Islet of Langerhans (tissue), 1 donor: ENCODE data around the gene GLYATL1.

ENCODE experiments used
- FAIRE-seq: peaks from one replicate; lab custom pipeline; 2011; peaks lifted over from hg19 to GRCh38; lab: Jason Lieb, UNC

The GLYATL1 gene

DNA sequence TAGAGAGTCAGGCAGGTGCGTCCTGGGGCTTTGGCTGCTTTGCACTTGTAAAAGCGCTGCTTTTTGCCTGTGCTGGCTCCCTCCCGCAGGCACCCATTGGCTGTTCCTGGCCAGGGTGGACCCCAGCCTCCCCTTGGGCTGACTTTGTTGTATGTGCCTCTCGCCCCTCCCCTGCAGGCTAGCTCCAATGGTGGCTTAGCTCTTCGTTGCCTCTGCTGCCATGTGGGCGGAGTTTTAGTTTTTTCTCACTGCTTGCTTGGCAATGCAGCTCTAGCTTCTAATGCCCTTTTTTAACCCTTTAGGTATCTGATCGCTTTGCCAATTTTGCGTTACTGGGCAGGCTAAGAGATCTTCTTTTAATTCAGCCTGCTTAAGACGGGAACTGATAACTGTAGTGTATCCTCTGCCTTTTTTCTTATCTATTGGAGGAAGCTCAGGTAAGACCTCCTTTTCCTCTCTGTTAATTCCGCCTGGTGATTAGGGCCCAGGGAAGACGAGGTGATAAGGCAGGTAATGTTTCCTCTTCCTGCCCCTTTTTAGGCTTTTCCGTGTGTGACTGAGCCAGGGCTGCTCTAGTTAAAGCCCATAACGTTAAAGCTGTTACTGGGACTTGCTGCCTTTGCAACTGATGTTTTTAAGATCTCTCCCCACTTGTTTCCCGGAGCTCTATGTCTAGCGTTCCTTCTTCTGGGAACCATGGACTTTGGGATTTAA lies 11.7 kb upstream of the GLYATL1 start:
- no peak for FAIRE-seq

DNA sequence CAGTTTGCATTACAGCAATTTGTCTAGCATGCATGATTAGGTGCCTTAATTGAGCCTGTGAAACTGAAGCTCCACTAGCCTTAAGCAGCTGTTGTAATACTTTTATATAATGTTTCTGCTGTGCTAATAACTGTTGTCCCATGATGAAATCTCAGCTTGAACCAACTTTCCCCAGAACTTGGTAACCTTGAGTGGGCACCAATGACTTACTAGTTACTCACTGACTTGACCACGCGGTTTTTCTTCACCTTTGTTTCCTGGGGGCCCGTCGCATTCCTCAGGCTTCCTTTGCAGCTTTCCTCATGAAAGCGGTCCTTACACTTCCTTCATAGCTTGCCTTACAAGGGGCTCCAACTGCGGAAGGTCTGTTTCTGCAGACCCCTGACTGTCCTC lies 11.2 kb upstream of the GLYATL1 start:
- no peak for FAIRE-seq

DNA sequence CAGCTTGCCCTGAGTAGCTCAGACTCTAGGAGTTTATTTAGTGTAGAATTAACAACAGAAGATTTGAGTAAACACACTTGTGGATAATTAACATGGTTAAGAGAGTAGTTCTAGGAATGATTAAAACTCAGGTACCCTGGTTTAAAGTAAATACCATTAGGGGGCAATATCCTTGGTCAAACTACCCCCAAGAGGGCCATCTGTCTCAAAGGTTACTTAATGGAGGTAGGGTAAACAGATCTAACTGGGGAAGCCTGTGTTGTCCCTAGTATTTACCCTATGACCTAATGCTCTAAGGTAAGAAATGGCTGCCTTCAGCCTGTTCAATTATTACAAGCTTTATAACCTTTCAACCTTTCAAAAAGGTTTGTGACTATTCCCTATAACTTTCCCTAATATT lies 10.6 kb upstream of the GLYATL1 start:
- no peak for FAIRE-seq

DNA sequence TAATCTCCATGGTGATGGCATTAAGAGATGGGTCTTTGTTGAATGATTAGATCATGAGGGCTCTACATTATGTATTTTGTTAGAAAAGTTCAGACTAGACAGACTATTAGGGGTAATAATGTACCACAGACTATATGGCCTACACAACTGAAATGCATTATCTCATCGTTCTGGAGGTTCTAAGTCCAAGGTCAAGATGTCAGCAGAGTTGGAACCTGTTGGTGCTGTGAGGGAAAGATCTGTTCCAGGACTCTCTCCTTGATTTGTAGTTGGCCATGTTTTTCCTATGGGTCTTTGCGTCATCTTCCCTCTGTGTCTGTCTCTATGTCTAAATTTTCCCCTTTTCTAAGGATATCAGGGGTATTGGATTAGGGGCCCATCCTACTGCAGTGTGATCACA lies 8.4 kb upstream of the GLYATL1 start:
- FAIRE-seq: no peak

DNA sequence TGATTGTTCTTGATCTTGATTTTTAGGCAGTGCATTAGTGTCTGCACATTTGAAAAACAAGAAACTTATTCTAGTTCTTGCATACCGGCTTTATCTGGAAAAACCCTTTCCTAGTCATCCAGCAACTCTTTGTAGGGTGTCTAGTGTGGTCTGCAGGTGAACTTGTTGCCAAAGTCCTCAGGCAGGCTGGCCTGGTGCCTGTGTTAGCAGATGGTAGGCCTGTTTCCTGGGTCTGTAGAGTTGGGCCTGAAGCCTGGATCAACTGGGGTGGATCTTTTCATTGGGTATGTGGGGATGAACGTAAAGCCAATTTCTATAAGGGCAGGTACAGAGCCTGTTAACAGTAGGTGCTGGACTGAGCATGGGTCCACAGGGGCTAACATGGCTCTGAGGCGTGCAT lies 5.6 kb upstream of the GLYATL1 start:
- no peak for FAIRE-seq

DNA sequence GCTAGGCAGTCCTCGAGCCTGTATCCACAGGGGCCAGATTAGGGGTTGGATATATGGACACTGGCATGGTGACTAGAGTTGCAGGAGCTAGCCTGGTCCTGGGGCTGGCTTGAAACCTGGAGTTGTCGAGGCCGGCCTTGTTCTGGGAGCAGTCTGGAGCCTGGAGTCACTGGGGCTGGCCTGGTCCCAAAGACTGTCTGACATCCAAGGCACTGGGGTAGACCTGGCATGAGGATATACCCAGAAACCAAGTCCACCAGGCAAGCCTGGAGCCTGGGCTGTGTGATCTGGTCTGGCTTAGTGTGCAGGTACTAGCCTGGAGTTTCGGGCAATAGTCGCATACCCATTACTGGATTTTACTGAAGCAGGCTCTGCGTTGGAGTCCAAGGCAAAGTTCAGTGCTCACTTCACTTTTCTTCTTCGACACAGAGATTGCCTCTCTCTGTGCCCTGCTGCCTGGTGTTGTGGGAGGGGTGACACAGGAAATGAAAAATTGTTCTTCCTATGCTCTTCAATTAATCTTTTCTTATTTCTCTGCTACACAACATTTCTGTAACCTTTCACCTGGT lies 4.3 kb upstream of the GLYATL1 start:
- FAIRE-seq: no peak

DNA sequence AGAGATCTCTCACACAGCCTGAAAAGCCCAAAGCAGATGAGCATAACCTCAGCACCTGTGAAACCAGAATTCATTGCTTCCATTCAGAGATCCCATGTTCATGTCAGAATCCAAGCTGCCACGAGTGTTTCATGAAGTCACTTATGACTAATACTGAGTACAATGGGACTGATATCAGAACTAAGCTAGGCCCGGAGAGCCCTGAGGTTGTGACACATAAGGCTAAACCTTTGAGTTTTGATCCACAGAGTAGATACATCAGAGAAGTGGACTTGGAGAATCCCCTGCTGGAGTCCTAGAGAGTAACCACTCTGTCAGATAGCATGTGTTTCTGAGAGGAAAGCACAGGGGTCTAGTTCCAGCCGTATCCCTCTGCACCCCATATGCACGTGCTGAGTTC lies 890 bp upstream of the GLYATL1 start:
- no peak for FAIRE-seq

DNA sequence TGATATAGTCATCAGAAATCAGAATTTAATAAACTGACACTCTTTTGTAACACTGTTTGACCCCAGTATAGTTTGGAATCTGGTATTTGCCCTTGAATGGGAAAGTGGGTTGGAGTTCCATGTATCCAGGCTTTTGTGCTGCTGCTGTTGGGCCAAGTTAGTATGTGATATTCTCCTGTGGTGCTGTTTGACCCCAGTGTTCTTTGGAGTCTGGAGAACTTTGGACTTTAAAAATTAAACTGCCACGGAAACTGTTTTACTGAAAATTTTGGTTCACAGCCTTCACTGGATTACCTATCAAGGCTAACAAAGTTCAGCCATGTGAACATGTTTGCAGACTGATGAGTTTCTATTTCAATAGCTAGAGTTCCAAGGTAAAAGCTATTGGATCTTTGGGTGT lies 740 bp downstream of the GLYATL1 start:
- no peak for FAIRE-seq

DNA sequence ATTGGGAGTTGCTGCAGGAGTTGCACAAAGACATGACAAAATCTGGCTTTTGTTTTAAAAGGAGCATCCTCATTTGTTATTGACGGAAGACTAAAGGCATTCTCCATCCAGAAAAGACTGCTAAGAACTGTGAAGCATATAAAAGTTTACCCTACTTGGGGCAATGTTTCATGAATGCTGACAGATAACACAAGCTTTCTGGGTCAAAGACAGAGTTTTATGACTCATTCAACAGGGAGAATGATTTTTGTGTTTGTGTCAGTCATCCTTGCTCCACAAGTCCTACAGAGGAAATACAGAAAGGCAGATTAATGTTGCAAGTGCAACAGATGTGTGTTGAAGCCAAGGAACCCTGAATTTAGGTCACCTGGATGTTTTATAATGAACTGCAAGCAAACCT lies 2.5 kb downstream of the GLYATL1 start:
- FAIRE-seq: no peak

DNA sequence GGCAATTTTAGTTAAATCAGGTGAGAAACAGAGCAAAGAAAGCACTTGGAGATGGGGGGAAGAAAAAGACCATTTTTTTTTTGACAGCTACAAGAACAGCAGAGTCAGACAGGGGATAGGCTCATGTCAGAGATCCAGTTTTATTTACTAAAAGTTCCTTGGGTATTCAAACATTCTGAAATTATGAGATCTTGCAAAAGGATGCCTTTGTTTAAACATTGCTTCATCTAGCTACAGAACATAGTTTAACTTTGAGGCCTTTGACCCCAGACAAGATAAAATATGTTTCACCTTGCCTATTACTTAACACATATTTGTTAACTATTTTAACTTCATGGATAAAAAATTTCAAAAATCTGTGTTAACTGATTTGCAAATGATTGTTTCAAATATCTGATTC lies 6.4 kb downstream of the GLYATL1 start:
- FAIRE-seq: no peak

DNA sequence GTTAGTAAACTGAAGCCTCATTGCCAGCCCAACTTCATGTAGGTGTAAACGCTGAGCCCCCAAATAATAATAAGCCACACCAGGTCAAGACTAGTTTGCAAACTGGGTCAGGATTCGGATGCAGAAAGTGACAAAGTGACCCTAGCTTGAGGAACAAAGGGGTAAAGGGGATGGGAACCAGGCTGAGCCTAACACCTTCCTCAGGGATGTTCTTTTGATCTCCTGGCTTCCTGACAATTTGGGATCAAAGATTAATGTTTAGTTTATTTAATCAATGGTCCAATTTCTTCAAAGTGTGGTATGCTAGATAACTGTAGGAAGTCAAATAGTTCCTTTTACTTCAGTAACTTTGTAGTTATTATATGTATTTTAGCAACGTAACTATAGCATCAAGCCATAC lies 9.9 kb downstream of the GLYATL1 start:
- FAIRE-seq: no peak

DNA sequence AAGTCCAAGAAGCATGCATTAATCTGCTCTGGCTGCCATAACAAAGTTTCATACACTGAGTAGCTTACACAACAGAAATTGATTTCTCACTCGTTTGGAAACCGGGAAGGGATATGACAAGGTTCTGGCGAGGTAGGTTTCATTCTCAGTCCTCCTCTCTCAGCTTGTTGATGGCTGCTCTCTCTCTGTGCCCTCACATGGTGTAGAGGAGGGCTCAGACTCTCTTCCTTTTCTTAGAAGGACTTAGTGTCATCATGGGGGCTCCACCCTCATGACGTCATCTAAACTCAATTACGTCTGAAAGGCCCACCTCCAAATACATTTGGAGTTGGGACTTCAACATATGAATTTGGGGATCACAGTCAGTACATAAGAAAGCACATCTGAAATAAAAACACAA lies 18.6 kb downstream of the GLYATL1 start:
- no peak for FAIRE-seq

DNA sequence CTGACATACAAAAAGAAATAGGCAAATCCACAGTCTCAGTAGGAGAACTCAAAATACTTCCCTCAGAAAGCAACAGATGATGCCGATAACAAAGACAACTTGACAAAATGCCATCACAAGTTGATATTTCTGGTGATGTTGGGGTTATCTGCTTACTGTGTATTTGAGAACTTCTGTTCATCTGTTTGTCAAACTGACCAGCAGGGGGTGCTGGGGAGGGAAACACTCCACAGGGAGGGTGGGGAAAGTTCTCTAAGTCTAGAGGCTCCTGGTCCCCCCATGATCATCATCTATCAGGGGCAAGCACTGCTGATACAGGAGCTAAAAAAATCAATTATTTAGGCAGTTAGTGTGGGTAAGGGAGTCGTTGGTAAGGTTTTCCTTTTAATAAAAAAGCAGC lies 19.2 kb downstream of the GLYATL1 start:
- FAIRE-seq: no peak

DNA sequence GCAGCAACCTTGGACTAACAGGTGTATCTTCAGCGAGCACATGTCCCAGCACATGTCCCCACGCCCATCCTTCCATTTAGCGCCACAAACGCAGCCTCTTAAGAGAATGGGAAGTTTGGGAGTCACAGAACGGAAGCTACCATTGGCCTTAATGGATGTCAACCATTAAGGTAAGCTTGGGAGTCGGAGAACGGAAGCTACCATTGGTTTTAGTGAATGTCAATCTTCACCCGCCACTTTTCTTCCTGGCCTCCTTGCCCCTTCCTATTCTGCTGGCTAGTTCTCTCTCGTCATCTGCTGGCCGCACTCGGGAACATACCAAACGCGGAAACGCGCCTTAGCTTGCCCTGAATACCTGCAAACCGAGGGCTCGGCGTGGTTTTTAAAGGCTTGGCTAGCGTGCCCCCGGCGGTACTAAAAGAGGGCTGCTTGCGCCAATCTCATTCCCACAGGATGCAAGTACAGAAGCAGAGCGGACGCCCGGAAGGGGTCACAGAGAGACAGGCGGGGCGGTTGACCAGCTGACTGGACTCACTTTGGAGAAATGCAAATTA lies 24.3 kb downstream of the GLYATL1 start:
- FAIRE-seq: no peak

DNA sequence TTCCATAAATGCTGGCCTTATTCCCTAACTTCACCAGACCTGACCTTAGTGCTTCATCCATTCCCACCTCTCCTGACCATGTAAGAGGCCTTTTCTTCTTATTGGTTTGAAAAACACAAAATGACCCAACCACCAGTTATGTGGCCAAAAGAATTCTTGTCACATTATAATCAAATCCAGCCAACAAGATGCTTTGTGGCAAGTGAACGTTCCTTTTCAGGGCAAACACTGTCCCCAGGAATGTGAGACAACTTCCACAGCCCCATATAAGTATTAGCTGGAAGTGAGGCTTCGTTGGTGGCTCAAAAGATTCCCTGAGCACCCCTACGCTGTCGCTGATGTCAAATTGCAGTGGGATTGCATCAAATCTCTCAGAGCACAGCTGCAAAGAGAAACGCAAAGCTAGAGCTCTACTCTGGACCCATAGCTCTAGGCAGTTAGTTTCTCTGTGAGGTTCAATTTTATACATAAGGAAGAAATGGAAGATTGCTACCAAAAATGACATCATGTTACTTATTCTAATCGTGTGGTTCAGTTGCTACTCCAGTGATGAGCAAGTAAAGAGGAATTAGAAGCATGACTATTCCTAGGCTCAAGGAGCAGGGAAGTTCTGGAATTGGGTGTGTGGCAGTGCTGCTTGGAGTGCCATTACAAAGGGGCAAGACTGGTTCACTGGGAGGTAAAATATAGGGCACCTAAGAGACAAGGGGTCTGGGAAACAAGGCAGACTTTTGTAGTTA lies 26.1 kb downstream of the GLYATL1 start:
- no peak for FAIRE-seq

DNA sequence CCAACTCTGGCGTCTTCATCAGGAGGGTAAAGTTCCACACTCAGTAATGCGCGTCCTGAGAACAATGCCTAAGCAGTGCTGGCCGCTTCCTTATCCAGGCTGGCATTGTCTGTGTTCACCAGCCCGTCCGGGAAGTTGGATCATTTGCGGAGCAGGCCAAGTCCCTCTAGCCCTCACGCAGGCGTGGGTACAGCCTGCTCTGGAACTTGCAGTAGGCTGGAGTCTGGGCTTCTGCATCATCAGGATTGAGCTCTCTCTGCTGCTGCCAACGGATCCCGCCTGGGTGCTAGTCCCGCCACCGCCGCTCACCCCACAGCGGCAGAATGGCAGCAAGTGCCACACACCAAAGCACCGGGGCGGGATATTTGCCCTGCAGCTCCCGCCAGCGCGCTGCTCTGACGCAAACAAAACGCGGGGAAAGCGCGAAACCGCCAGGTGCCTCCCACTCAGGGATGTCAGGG lies 29.0 kb downstream of the GLYATL1 start:
- FAIRE-seq: no peak

DNA sequence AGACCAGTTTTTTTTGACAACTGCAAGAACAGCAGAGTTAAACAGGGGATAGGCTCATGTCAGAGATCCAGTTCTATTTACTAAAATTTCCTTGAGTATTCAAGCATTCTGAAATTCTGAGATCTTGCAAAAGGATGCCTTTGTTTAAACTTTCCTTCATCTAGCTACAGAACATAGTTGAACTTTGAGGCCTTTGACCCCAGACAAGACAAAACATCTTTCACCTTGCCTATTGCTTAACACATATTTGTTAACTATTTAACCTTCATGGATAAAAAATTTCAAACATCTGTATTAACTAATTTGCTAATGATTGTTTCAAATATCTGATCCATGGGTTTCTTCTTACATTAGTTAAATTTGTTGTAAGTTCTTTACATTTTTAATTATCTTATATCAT lies 38.2 kb downstream of the GLYATL1 start:
- no peak for FAIRE-seq

DNA sequence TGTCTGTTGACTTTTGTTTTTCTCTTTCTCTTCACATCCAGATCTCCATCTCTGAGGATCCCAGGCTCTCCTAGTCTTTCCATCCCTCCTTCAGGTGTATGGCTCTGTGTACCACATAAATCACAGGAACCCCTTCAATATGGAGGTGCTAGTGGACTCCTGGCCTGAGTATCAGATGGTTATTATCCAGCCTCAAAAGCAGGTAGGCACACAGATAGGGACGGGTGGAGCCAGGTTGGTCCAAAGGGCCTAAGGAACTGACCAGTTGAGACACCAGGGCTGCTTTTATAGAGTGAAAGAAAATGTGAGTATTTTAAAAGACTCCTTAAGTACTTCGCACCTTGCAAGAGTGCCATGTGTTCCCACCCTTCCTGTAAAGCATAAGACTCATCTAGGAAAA lies 39.9 kb downstream of the GLYATL1 start:
- FAIRE-seq: no peak

DNA sequence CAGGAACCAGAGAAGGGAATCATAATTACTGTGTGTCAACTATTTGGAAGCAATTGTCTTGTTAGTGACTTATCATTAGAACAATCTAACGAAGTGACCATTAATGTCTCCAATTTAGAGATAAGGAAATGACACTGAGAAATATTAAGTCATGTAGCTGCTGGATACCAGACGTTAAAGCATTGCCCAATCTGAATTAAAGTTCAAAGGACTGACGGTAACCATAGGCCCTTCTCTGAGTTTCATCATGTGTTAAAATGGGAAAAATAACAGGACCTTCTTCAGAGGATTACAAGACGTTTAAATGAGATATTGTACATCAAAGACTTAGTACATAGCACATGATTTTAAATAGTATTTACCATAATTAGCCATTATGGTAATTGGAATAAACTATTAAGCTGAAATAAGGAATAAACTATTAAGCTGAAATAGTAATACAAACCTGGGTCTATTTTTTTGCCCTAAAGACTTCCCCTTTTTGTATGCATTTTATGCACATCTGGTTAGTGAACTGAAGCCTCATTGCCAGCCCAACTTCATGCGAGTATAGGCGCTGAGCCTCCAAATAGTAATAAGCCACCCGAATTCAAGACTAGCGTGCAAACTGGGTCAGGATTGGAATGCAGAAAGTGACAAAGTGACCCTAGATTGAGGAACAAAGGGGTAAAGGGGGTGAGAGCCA lies 41.0 kb downstream of the GLYATL1 start:
- FAIRE-seq: no peak

DNA sequence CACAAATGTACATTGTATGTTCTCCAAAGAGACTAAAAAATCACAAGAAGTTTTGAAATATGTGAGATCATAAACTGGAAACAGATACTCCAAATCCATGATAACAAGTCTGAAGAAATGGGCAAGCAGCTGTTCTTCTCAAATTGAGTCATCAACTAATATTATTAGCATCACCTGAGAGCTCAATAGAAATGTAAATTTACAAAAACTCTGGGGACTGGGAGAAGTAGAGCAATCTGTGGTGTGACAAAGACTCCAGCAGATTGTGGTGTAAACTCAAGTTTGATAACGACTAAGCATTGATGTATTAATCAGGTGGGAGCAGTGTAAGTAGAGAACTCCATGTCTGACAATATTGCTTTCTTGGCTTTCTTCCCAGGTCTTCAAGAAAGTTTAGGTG lies 53.2 kb downstream of the GLYATL1 start:
- no peak for FAIRE-seq

DNA sequence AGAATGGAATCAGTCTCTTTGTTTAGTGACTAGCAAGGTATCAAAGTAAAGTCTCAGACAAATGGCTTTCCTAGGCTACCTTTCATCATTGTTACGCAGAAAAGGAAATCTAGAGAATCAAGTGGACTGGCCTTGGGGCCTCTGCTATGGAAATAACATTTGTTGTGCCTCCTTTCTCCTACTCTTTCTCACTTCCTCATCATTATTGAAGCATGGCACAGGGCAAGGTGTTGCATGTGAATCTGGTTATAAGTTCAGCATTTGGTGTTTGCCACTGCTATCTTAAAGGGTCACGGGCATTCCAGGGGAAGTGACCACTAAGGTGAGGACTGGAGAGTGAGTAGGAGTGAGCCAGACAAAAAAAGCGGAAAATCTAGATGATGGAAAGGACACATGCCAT lies 54.9 kb downstream of the GLYATL1 start:
- no peak for FAIRE-seq

DNA sequence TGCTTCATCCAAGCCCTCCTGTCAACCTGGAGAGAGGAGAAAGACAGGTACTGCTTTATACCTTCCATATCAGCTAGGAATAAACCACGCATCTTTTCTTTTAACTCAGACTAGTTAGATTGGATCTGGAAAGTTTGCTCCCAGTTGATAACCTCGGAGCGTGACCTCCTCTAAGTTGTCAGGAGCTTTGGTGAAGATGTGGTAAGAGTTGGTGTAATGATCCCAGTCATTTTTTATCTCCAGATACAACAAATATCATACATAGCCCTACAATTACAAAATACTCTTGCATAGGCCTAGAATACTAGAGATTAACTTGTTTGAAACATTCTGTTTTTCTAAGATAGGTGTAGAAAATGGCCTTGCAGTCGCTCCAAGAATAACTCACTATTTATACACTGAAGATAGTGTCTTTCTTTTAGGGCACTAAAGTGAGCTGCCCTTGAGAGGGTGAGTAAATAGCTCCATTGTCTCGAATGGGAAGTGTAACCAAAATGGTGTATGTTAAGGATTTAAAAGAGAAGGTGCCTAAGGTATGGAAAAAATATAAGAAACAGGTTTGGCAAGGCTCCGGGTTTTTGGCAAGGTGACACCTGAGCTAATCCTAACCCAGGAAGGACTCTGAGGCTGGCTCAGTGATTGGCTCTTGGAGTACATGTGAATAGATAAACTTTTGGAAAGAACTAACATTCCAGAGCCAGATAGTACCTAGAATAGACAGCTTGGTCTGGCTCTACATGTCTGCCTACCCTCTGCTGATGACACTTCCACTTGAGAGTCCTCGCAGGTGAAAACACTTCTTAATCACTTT lies 59.4 kb downstream of the GLYATL1 start:
- no peak for FAIRE-seq
